ENCODE data around the gene IP6K3.

The IP6K3 gene

GRCh38 chr6:33759887-33760629, 13.4 kb upstream of the IP6K3 start:
- Histone ChIP-seq H3K9ac (ENCODE audit: insufficient read length) (no peak overlapping the region), H3K4me3 (no peak overlapping the region), H3K27ac (no peak overlapping the region), H3K36me3 (ENCODE audit: insufficient read depth, low read length) (no peaks in the 10 kb centered on the region), H3K9me3 (ENCODE audit: low read depth, low read length) (no peaks in the 10 kb centered on the region)
- no peak for DNase-seq (ENCODE audit: low read depth, low spot score)
- TF ChIP-seq FOXP2 (optimal IDR thresholded peaks at IDR 0.05; ENCODE audit: control extremely low read depth, extremely low read length, insufficient read depth) (no peak), EZH2 (IDR thresholded peaks at IDR 0.05) (no peak), POLR2AphosphoS5 (IDR thresholded peaks at IDR 0.05; ENCODE audit: borderline replicate concordance, low read depth, low read length) (no peak)

- no peak for DNase-seq (ENCODE audit: low read depth, low spot score)
- Histone ChIP-seq H3K27ac (no peak overlapping the region), H3K36me3 (ENCODE audit: insufficient read depth, low read length) (no peaks in the 10 kb centered on the region), H3K4me3 (no peak overlapping the region), H3K9ac (ENCODE audit: insufficient read length) (no peak overlapping the region), H3K9me3 (ENCODE audit: low read depth, low read length) (no peaks in the 10 kb centered on the region)
- no peak for TF ChIP-seq EZH2 (IDR thresholded peaks at IDR 0.05)
- TF ChIP-seq FOXP2 (optimal IDR thresholded peaks at IDR 0.05; ENCODE audit: control extremely low read depth, extremely low read length, insufficient read depth): no peak
- TF ChIP-seq POLR2AphosphoS5 (IDR thresholded peaks at IDR 0.05; ENCODE audit: borderline replicate concordance, low read depth, low read length): no peak
These were observed 12.1 kb upstream of the IP6K3 start for GRCh38 chr6:33758815-33759216.

GRCh38 chr6:33757906-33758305, 11.2 kb upstream of the IP6K3 start:
- no peak overlapping the region for H3K4me3 ChIP-seq
- no peaks in the 10 kb centered on the region for H3K9me3 ChIP-seq (ENCODE audit: low read depth, low read length)
- H3K27ac ChIP-seq: no peak overlapping the region
- no peaks in the 10 kb centered on the region for H3K36me3 ChIP-seq (ENCODE audit: insufficient read depth, low read length)
- no peak overlapping the region for H3K9ac ChIP-seq (ENCODE audit: insufficient read length)
- DNase-seq (ENCODE audit: low read depth, low spot score): no peak
- TF ChIP-seq POLR2AphosphoS5 (IDR thresholded peaks at IDR 0.05; ENCODE audit: borderline replicate concordance, low read depth, low read length): no peak
- TF ChIP-seq EZH2 (IDR thresholded peaks at IDR 0.05): no peak
- no peak for TF ChIP-seq FOXP2 (optimal IDR thresholded peaks at IDR 0.05; ENCODE audit: control extremely low read depth, extremely low read length, insufficient read depth)

- no peak overlapping the region for H3K27ac ChIP-seq
- TF ChIP-seq FOXP2 (optimal IDR thresholded peaks at IDR 0.05; ENCODE audit: control extremely low read depth, extremely low read length, insufficient read depth): no peak
- no peak for TF ChIP-seq EZH2 (IDR thresholded peaks at IDR 0.05)
- no peak for TF ChIP-seq POLR2AphosphoS5 (IDR thresholded peaks at IDR 0.05; ENCODE audit: borderline replicate concordance, low read depth, low read length)
- no peak overlapping the region for H3K9ac ChIP-seq (ENCODE audit: insufficient read length)
- H3K36me3 ChIP-seq (ENCODE audit: insufficient read depth, low read length): no peaks in the 10 kb centered on the region
- DNase-seq (ENCODE audit: low read depth, low spot score): no peak
- H3K9me3 ChIP-seq (ENCODE audit: low read depth, low read length): no peaks in the 10 kb centered on the region
- no peak overlapping the region for H3K4me3 ChIP-seq
These were observed 10.4 kb upstream of the IP6K3 start for GRCh38 chr6:33757113-33757512.

GRCh38 chr6:33756211-33756954, 9.7 kb upstream of the IP6K3 start:
- H3K27ac ChIP-seq: no peak overlapping the region

GRCh38 chr6:33755070-33755869, 8.6 kb upstream of the IP6K3 start:
- no peak overlapping the region for H3K4me3 ChIP-seq
- H3K9me3 ChIP-seq (ENCODE audit: low read depth, low read length): no peaks in the 10 kb centered on the region
- H3K9ac ChIP-seq (ENCODE audit: insufficient read length): no peak overlapping the region
- H3K36me3 ChIP-seq (ENCODE audit: insufficient read depth, low read length): no peaks in the 10 kb centered on the region
- no peak for DNase-seq (ENCODE audit: low read depth, low spot score)
- no peak overlapping the region for H3K27ac ChIP-seq
- TF ChIP-seq FOXP2 (optimal IDR thresholded peaks at IDR 0.05; ENCODE audit: control extremely low read depth, extremely low read length, insufficient read depth) (no peak), POLR2AphosphoS5 (IDR thresholded peaks at IDR 0.05; ENCODE audit: borderline replicate concordance, low read depth, low read length) (no peak), EZH2 (IDR thresholded peaks at IDR 0.05) (no peak)

More at GRCh38 chr6:33756211-33756954, 9.7 kb upstream of the IP6K3 start:
- TF ChIP-seq POLR2AphosphoS5 (IDR thresholded peaks at IDR 0.05; ENCODE audit: borderline replicate concordance, low read depth, low read length) (no peak), EZH2 (IDR thresholded peaks at IDR 0.05) (no peak), FOXP2 (optimal IDR thresholded peaks at IDR 0.05; ENCODE audit: control extremely low read depth, extremely low read length, insufficient read depth) (no peak)
- DNase-seq (ENCODE audit: low read depth, low spot score): no peak
- H3K4me3 ChIP-seq: no peak overlapping the region
- H3K9me3 ChIP-seq (ENCODE audit: low read depth, low read length): no peaks in the 10 kb centered on the region
- no peak overlapping the region for H3K9ac ChIP-seq (ENCODE audit: insufficient read length)
- no peaks in the 10 kb centered on the region for H3K36me3 ChIP-seq (ENCODE audit: insufficient read depth, low read length)

- H3K4me3 ChIP-seq: no peak overlapping the region
- TF ChIP-seq POLR2AphosphoS5 (IDR thresholded peaks at IDR 0.05; ENCODE audit: borderline replicate concordance, low read depth, low read length): no peak
- no peak for TF ChIP-seq FOXP2 (optimal IDR thresholded peaks at IDR 0.05; ENCODE audit: control extremely low read depth, extremely low read length, insufficient read depth)
- no peaks in the 10 kb centered on the region for H3K36me3 ChIP-seq (ENCODE audit: insufficient read depth, low read length)
- no peak overlapping the region for H3K9ac ChIP-seq (ENCODE audit: insufficient read length)
- no peaks in the 10 kb centered on the region for H3K9me3 ChIP-seq (ENCODE audit: low read depth, low read length)
- DNase-seq (ENCODE audit: low read depth, low spot score): no peak
- H3K27ac ChIP-seq: no peak overlapping the region
These were observed 7.5 kb upstream of the IP6K3 start for GRCh38 chr6:33754222-33754621.

- Histone ChIP-seq H3K4me3 (no peak overlapping the region), H3K27ac (no peak overlapping the region), H3K9me3 (ENCODE audit: low read depth, low read length) (no peaks in the 10 kb centered on the region), H3K36me3 (ENCODE audit: insufficient read depth, low read length) (no peaks in the 10 kb centered on the region), H3K9ac (ENCODE audit: insufficient read length) (no peak overlapping the region)
- TF ChIP-seq EZH2 (IDR thresholded peaks at IDR 0.05) (no peak), FOXP2 (optimal IDR thresholded peaks at IDR 0.05; ENCODE audit: control extremely low read depth, extremely low read length, insufficient read depth) (no peak), POLR2AphosphoS5 (IDR thresholded peaks at IDR 0.05; ENCODE audit: borderline replicate concordance, low read depth, low read length) (no peak)
- no peak for DNase-seq (ENCODE audit: low read depth, low spot score)
These were observed 5.9 kb upstream of the IP6K3 start for GRCh38 chr6:33752646-33753015.
